ENCODE measurements around the gene TRIM47. TPM values are rescaled to one million over a fixed set of nuclear protein-coding genes. Genes with fewer than 3 reads are reported as not detected.

The TRIM47 gene
- total RNA-seq, 1 experiment from 2014 or later = 48.3 TPM

GRCh38 chr17:75837899-75838298 is 40.5 kb downstream of the TRIM47 start:
- Histone ChIP-seq H3F3A (ENCODE audit: insufficient read depth, low read depth) (peaks cover 4% of the 10 kb centered on the region; the same call in 1 of the 2 replicates), H3K9me3 (ENCODE audit: insufficient read depth, low read depth) (no peaks in the 10 kb centered on the region), H3K27ac (no peak overlapping the region), H3K79me2 (ENCODE audit: low read depth) (no peaks in the 10 kb centered on the region), H3K4me2 (no peak overlapping the region), H3K4me1 (replicated peaks; ENCODE audit: insufficient read depth) (no peaks in the 10 kb centered on the region), H3K4me3 (no peak overlapping the region), H3K36me3 (ENCODE audit: low read depth) (no peaks in the 10 kb centered on the region), H3K27me3 (ENCODE audit: insufficient read depth, low read depth) (no peaks in the 10 kb centered on the region), H4K20me1 (ENCODE audit: insufficient read depth) (no peaks in the 10 kb centered on the region), H3K9me2 (ENCODE audit: insufficient read depth) (no peaks in the 10 kb centered on the region), H2AFZ (no peak overlapping the region)
- CTCF ChIA-PET = interaction anchor here (0.6 kb wide), 1 partner anchor 155 kb away, joined by 6 read pairs; no protein-coding TSS in a partner anchor
- BruUV-seq (replicated peaks) = no TSS peak
- TF ChIP-seq CTCF (conservative IDR thresholded peaks at IDR 0.05) (no peak), EZH2 (IDR thresholded peaks at IDR 0.05; ENCODE audit: low read depth) (no peak)
- POLR2A ChIA-PET (ENCODE audit: unreplicated experiment) = no interaction called here
- no peak for DNase-seq
- intact Hi-C loops (cut with micrococcal nuclease; ENCODE audit: unreplicated experiment) = no loop called here

GRCh38 chr17:75836605-75837004 is 41.8 kb downstream of the TRIM47 start:
- H3K27ac ChIP-seq = no peak overlapping the region
- H4K20me1 ChIP-seq (ENCODE audit: insufficient read depth) = no peaks in the 10 kb centered on the region
- H3K4me3 ChIP-seq = no peak overlapping the region
- no TSS peak for BruUV-seq (replicated peaks)
- H3K36me3 ChIP-seq (ENCODE audit: low read depth) = no peaks in the 10 kb centered on the region
- TF ChIP-seq EZH2 (IDR thresholded peaks at IDR 0.05; ENCODE audit: low read depth) = no peak
- TF ChIP-seq CTCF (conservative IDR thresholded peaks at IDR 0.05) = no peak
- H3K27me3 ChIP-seq (ENCODE audit: insufficient read depth, low read depth) = no peaks in the 10 kb centered on the region
- no peak overlapping the region for H3K4me2 ChIP-seq
- no peak overlapping the region for H2AFZ ChIP-seq
- peaks cover 4% of the 10 kb centered on the region; the same call in 1 of the 2 replicates for H3F3A ChIP-seq (ENCODE audit: insufficient read depth, low read depth)
- no peaks in the 10 kb centered on the region for H3K9me2 ChIP-seq (ENCODE audit: insufficient read depth)
- ChIA-PET CTCF (interaction anchor here (0.5 kb wide), 1 partner anchor 588 kb away, joined by 4 read pairs; no protein-coding TSS in a partner anchor), POLR2A (ENCODE audit: unreplicated experiment) (interaction anchor here (0.6 to 0.9 kb wide), 2 partner anchors 16 to 57 kb away, joined by 3 to 4 read pairs; no protein-coding TSS in a partner anchor)
- no peak for DNase-seq
- H3K9me3 ChIP-seq (ENCODE audit: insufficient read depth, low read depth) = no peaks in the 10 kb centered on the region
- intact Hi-C loops (cut with micrococcal nuclease; ENCODE audit: unreplicated experiment) = no loop called here
- no peaks in the 10 kb centered on the region for H3K4me1 ChIP-seq (replicated peaks; ENCODE audit: insufficient read depth)
- H3K79me2 ChIP-seq (ENCODE audit: low read depth) = no peaks in the 10 kb centered on the region

GRCh38 chr17:75835654-75835987 is 42.8 kb downstream of the TRIM47 start:
- intact Hi-C loops (cut with micrococcal nuclease; ENCODE audit: unreplicated experiment) = no loop called here
- Histone ChIP-seq H3K4me1 (replicated peaks; ENCODE audit: insufficient read depth) (no peaks in the 10 kb centered on the region), H3K4me2 (no peak overlapping the region), H3K27me3 (ENCODE audit: insufficient read depth, low read depth) (no peaks in the 10 kb centered on the region), H3K27ac (no peak overlapping the region), H3F3A (ENCODE audit: insufficient read depth, low read depth) (peaks cover 4% of the 10 kb centered on the region; the same call in 1 of the 2 replicates), H3K4me3 (no peak overlapping the region), H2AFZ (no peak overlapping the region), H3K79me2 (ENCODE audit: low read depth) (no peaks in the 10 kb centered on the region), H3K9me2 (ENCODE audit: insufficient read depth) (no peaks in the 10 kb centered on the region), H3K36me3 (ENCODE audit: low read depth) (no peaks in the 10 kb centered on the region), H4K20me1 (ENCODE audit: insufficient read depth) (no peaks in the 10 kb centered on the region), H3K9me3 (ENCODE audit: insufficient read depth, low read depth) (no peaks in the 10 kb centered on the region)
- no peak for DNase-seq
- TF ChIP-seq CTCF (conservative IDR thresholded peaks at IDR 0.05) (no peak), EZH2 (IDR thresholded peaks at IDR 0.05; ENCODE audit: low read depth) (no peak)
- BruUV-seq (replicated peaks) = no TSS peak
- ChIA-PET POLR2A (ENCODE audit: unreplicated experiment) (interaction anchor here (0.6 to 0.9 kb wide), 2 partner anchors 56 to 63 kb away, joined by 3 read pairs; no protein-coding TSS in a partner anchor), CTCF (no interaction called here)
